Measurements from ENCODE around the gene HSFX1.
"Not testable (repeated sequence)": the region's sequence is repeated elsewhere in the genome, so short reads cannot be mapped to it uniquely, and the experiment has no call there.

Gene HSFX1

DNA sequence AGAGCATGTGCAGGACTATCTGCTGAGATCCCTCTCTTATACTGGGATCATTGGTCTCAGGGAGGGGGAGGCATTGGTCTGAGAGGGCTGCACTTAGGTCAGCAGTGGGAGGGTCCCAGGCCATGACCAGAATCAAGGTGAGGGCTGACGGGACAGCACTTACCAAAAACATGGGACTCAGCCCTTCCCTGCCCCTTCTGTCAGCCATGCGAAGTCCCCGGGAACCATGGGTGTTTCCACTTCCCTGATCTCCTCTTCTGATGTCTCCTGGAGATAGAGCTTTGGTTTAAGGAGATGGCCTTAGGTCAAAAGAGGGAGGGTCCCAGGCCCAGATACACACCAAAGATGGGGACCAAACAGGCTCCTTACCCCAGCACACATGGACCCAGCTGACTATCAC is 12.9 kb upstream of the HSFX1 start:
- no peaks in the 10 kb centered on the region for H3K27me3 ChIP-seq
- TF ChIP-seq CTCF (IDR thresholded peaks at IDR 0.05): no peak
- no peak overlapping the region for H3K4me3 ChIP-seq (ENCODE audit: low read depth in 1 of 2, low read length in 1 of 2)
- no peak overlapping the region for H3K27ac ChIP-seq
- no peaks in the 10 kb centered on the region for H3K36me3 ChIP-seq
- no peaks in the 10 kb centered on the region for H3K9me3 ChIP-seq
- no peaks in the 10 kb centered on the region for H3K4me1 ChIP-seq (ENCODE audit: control insufficient read depth in 1 of 2, insufficient read depth in 1 of 2, low read depth in 1 of 2, low read length in 1 of 2)

DNA sequence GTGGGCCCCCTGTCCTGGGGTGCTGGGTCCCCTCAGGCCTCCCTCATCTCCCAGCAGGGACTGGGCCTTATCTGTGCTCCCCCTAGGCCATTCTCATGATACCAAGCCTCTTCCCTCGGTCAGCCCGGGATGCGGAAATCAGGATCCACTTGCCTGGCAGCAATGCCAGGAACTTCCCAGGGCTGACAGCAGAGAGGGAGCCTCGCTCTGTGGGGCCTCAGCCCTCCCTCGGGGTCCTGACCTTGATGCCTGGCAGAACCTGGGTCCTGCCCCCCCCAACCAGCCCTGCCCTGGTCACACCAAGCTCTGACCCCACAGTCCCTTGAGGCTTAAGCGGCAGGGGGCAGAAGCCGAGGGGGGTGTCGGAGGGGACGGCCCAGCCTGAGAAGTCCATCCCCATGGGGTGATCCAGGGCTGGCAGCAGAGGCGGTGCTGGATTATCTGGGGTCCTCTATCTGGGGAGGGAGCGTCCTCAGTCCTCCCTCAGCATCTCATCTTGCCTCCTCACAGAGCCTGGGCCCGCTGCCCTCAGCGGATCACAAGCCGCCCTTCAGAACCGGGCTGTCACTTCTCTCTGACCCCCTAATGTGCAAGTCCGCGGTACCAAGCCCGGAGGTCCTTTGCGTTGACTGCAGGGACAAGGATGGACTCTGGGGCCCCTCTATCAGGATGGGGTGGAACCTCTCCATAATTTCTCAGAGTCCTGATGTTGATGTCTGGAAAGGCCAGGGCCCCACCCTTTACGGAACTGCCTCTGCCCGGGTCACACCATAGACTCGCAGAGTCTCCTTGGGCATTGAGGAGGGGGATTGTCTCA is 11.8 kb upstream of the HSFX1 start:
- H3K4me3 ChIP-seq (ENCODE audit: low read depth in 1 of 2, low read length in 1 of 2); H3K36me3 ChIP-seq; H3K27ac ChIP-seq; H3K27me3 ChIP-seq; H3K9me3 ChIP-seq; H3K4me1 ChIP-seq (ENCODE audit: control insufficient read depth in 1 of 2, insufficient read depth in 1 of 2, low read depth in 1 of 2, low read length in 1 of 2): not testable (repeated sequence)

DNA sequence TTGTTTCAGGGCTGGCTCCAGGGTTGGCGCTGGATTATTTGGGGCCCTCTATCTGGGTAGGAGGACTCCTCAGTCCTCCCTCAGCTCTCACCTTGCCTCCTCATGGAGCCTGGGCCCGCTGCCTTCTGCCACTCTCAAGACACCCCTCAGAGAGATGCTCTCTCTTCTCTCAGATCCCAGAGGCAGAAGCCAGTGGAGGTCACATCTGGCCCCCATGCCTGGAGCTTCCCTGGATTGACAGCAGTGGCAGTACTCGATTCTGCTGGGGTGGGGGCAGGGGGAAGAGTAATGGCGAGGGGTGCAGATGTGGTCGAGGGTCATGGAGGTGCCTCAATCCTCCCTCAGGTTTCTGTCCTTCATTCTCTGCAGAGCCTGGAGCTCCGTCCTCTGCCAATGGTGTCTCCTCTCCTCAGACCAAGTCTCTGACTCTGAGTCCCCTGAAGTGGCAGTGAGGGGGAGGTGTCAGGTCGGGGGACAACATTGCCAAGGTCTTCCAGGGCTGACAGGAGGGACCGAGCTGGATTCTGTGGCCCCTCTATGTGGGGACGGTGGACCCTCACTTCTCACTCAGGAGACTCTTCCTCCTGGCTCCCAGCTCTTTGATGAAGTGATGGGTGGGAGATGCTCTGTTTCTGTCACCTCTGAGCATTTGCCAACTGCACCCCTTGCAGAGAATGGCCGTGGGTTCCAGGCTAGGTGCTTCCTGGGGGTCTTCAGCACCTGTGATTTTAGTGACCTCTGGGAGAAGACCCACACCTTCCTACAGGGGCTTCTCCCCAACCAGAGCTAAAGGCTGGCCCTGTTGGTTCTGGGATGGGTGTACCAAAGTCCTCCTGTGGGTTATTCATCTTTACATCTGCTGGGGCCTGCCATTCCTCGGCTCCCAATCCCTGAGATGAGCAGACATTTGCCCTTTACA is 10.9 kb upstream of the HSFX1 start:
- Histone ChIP-seq H3K4me1 (ENCODE audit: control insufficient read depth in 1 of 2, insufficient read depth in 1 of 2, low read depth in 1 of 2, low read length in 1 of 2) (no peaks in the 10 kb centered on the region), H3K27ac (no peak overlapping the region), H3K27me3 (no peaks in the 10 kb centered on the region), H3K4me3 (ENCODE audit: low read depth in 1 of 2, low read length in 1 of 2) (no peak overlapping the region), H3K36me3 (no peaks in the 10 kb centered on the region), H3K9me3 (no peaks in the 10 kb centered on the region)
- TF ChIP-seq CTCF (IDR thresholded peaks at IDR 0.05): no peak

GRCh38 chrX:149770344-149770743 is 3.5 kb upstream of the HSFX1 start:
- H3K27me3 ChIP-seq; H3K36me3 ChIP-seq; H3K9me3 ChIP-seq; H3K4me3 ChIP-seq (ENCODE audit: low read depth in 1 of 2, low read length in 1 of 2); H3K4me1 ChIP-seq (ENCODE audit: control insufficient read depth in 1 of 2, insufficient read depth in 1 of 2, low read depth in 1 of 2, low read length in 1 of 2); H3K27ac ChIP-seq: not testable (repeated sequence)

DNA sequence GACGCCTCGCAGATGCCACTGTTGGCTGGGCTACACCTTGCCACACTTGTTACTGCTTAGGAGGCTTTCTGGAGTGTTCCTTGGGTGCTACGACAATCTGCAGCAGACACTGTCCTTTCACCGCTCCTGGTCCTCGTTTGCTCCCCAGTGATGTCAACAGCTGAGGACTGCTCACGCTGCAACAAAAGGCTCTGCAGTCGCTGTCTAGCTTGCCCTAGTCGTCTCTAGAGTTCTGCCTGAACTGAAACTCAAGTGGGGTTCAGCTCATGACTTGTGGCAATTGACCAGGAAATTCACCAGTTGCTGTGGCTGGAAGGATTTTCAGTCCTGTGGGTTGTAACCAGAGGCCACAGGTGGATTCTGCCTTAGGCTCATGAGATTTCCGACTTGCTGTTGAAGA is 842 bp upstream of the HSFX1 start:
- H3K27me3 ChIP-seq: not testable (repeated sequence)

DNA sequence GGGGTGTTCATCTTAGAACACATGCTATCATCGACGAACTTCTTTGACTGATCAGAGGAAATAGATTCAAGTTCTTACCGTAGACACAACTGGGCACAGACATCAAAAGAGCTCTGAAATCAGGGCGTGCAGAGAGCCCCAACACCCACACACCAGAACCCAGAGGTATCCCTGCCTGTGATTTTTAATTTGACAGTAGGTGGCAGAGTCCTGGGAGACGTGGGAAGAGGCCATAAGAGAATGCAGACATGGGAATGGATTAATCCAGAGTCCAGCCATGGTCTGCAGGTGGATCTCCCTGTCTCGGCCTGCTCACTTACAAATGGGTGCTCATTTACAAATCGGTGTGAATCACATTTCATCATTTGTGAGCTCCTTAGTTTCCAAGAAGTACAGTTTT is 4.1 kb downstream of the HSFX1 start:
- H3K27ac ChIP-seq; H3K36me3 ChIP-seq; H3K27me3 ChIP-seq; H3K4me1 ChIP-seq (ENCODE audit: control insufficient read depth in 1 of 2, insufficient read depth in 1 of 2, low read depth in 1 of 2, low read length in 1 of 2); H3K9me3 ChIP-seq; H3K4me3 ChIP-seq (ENCODE audit: low read depth in 1 of 2, low read length in 1 of 2): not testable (repeated sequence)

More for the DNA sequence above, 842 bp upstream of the HSFX1 start:
- not testable (repeated sequence) for H3K4me3 ChIP-seq (ENCODE audit: low read depth in 1 of 2, low read length in 1 of 2); H3K36me3 ChIP-seq; H3K27ac ChIP-seq; H3K4me1 ChIP-seq (ENCODE audit: control insufficient read depth in 1 of 2, insufficient read depth in 1 of 2, low read depth in 1 of 2, low read length in 1 of 2); H3K9me3 ChIP-seq

- H3K4me3 ChIP-seq (ENCODE audit: low read depth in 1 of 2, low read length in 1 of 2); H3K9me3 ChIP-seq; H3K4me1 ChIP-seq (ENCODE audit: control insufficient read depth in 1 of 2, insufficient read depth in 1 of 2, low read depth in 1 of 2, low read length in 1 of 2); H3K36me3 ChIP-seq; H3K27ac ChIP-seq; H3K27me3 ChIP-seq: not testable (repeated sequence)
Observed at GRCh38 chrX:149781727-149782126, 7.9 kb downstream of the HSFX1 start, which contains the start of gene MAGEA9. Gene MAGEA9, plus strand, starts transcription at chrX:149781930. Its CDS starts 4,281 bp downstream, at chrX:149786211.

DNA sequence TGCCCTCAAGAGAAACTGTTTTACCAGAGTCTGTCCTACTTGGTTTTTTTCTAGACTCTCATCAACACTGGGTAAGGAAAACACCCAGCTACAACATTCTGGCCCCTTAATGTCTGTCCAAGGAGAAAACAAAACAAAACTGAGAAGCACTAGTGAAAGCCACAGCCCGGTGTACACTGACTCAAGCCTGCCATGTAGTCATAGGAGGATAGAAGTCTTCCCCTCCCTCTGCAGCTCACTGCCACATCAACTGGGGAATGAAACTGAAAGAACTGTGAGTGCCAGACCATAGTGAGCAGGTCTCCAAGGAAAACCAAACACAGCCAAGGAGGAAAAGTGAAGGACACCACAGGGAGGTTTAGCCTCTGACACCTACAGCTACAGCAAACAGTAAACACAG is 21.7 kb downstream of the HSFX1 start:
- not testable (repeated sequence) for H3K4me3 ChIP-seq (ENCODE audit: low read depth in 1 of 2, low read length in 1 of 2); H3K27ac ChIP-seq; H3K27me3 ChIP-seq; H3K9me3 ChIP-seq; H3K4me1 ChIP-seq (ENCODE audit: control insufficient read depth in 1 of 2, insufficient read depth in 1 of 2, low read depth in 1 of 2, low read length in 1 of 2); H3K36me3 ChIP-seq
